Stimulated activated CD4-positive, alpha-beta T cell treated with anti-CD3 and anti-CD28 coated beads, Interleukin-2, amount 100 ng/mL, for 48 hours (primary cell): Measurements from ENCODE around the gene UST.
"Not testable (repeated sequence)": the region's sequence is repeated elsewhere in the genome, so short reads cannot be mapped to it uniquely, and the experiment has no call there.

Experiments used
- DNase-seq, 2 donors: peaks; one replicate each; pipeline ENCODE4 v3.0.0-alpha.2; 2020

Gene UST

GRCh38 chr6:148874698-148875293 is 128.0 kb downstream of the UST start:
- DNase-seq = no peak

- no peak for DNase-seq
Measured at GRCh38 chr6:148878683-148879082, 131.9 kb downstream of the UST start.

DNA sequence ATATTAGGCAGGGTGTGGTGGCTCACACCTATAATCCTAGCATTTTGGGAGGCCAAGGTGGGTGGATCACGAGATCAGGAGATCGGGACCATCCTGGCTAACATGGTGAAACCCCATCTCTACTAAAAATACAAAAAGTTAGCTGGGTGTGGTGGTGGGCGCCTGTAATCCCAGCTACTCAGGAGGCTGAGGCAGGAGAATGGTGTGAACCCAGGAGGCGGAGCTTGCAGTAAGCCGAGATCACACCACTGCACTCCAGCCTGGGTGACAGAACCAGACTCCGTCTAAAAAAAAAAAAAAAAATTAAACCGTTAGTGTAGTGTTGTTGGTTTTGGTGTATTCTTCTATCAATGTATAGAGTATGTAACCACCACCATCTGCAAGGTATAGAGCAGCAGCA is 133.9 kb downstream of the UST start:
- DNase-seq = not testable (repeated sequence)

DNA sequence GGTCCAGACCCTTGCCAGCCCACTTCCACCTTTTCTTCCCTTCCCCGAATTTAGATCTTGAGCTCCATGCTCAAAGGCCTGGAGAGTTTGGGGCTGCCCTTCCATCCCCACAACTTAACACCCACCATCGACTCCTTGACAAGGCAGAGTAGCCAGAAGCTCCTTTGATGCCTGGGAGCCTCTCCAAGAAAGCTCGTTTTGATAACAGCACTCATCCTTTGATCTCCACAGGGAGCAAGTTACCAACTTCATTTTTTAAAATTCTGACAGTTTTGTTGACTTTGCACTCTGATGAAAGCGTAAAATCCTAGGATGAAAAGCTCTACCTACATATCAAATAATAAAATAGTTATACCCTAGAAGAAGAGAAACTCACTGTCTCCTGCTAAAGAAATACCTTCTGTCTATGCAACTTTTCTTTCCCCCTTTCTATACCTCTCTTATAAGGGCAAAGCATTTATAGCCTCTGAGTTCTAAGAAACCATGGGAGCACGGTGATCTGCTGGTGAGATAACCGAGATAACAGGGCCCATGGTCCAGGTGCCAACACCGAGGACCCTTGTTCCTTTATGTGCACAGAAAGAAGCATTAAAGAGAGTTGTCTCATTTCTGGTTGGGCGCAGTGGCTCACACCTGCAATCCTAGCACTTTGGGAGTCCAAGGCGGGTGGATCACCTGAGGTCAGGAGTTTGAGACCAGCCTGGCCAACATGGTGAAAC is 134.9 kb downstream of the UST start:
- no peak for DNase-seq

DNA sequence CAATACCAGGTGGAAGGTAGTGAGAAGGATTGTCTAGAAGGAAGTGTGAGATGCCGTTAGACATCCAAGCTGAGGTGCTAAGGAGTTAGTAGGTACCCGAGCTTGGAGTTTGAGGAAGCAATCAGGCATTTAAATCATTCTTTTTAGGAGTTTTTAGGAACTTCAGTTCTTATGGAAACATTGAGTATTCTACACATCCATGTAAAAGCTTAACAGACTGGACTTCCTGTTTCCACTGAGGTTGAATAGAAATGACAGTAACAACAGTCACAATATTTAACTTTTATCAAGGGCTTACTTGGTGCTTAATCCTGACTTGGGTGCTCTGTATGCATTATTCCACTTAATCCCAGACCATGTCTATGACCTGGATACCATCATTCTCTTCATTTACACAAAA is 136.4 kb downstream of the UST start:
- DNase-seq = no peak

GRCh38 chr6:148884461-148884860 is 137.6 kb downstream of the UST start:
- no peak for DNase-seq

DNA sequence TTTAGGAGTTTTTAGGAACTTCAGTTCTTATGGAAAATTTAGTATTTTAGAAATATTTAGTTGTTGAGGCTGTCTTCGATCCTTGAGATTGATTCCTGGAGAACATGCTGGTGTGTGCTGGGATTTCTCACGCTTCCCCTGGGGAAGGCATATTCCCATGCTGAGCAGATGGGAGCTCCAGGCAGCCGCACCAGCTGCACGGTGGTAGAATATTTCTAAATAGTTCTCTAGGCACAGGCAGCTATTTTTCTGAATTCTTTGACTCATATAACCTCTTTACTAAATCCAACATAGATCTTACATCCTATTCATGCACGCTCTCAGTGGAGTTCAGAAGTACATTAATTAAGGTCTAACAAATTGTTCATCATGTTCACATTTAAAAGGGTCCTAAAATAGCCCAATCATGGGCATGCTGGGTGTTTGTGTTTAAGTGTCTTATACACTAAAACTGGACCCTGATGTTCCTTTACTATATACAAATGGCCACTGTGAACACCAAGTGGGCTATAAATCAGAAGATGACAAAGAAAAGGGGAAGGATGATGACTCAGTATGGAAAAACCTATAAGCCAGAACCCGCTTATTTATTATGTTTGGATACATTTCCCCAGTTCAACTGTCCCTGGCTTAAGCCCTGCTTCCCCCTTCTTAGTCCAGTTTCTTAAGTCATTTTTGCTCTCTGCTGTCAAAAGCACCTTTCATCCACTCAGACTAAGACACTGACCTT is 138.5 kb downstream of the UST start:
- no peak for DNase-seq

DNA sequence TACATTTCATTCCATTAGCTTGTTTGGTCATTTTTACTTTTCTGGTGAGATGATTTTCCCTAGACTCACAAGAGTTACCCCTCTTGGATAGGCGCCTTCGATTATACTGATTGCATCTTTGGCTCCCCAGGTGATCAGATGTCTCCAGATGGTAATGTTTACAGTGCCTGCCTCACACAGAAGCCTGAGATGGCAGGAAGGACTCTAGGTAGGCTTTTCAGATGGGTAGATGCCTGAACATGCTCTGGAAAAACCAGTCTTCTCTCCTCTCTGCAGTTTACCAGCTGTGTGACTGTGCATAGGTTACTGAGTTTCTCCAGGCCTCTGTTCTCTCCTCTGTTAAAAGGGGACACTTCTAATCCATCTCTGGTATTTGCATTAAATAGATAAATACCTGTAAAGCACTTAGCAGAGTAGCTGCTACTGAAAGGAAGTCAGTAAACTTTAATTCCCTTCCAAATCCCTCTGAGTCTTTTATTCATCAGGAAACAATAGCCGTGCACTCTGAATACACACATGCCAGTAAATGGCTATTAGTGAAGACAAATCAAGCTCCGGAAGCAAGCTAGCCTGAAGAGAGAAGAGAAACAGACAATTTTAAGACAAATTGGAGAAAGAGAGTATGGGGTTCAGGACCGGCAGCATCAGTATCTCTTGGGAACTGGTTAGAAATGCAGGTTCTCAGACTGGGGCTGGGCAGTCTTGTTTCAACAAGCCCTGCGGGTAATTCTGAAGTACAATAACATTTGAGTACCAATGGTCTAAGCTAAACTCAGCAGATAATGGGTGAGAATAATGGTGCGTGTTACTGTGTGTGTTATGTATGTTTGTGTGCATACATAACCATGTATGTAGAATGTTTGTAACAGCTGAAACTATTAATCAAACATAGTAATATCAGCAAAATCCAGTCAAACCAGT is 139.4 kb downstream of the UST start:
- no peak for DNase-seq

DNA sequence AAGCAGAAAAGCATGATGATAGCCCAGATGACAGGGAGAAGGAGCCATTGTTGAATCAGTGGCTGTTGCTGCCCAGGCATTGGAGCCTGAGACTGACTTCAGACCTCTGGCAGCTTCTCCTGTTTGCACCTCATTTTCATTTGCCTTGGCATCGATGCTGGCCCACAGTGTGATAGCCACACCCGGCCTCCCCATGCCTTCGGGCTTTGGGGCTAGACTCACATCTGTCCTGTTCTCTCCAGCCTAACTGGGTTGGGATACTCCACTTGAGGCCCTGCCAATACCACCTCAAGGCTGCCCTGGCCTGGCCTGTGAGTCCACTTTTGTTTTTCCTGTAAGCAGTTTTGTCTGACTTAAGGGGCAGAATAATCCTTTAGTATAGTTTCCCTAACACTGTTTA is 140.4 kb downstream of the UST start:
- no peak for DNase-seq

DNA sequence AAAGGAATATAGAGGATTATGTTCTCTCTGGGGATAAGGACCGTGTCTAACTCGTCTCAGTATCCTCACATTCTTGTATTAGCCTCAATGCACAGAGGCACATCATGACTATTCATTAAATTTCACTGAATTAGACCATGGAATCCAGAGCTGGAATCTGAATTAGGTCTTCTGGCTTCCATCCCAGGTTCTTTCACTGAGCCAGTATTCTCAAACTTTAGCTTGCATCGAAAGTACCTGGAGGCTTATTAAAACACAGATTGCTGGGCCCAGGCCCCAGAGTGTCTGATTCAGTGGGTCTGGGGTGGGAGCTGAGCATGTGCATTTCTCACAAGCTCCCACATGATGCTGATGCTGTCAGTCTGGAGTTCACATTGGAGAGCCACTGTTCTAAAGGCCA is 142.0 kb downstream of the UST start:
- DNase-seq = no peak

GRCh38 chr6:148890096-148890495 is 143.3 kb downstream of the UST start:
- no peak for DNase-seq

DNA sequence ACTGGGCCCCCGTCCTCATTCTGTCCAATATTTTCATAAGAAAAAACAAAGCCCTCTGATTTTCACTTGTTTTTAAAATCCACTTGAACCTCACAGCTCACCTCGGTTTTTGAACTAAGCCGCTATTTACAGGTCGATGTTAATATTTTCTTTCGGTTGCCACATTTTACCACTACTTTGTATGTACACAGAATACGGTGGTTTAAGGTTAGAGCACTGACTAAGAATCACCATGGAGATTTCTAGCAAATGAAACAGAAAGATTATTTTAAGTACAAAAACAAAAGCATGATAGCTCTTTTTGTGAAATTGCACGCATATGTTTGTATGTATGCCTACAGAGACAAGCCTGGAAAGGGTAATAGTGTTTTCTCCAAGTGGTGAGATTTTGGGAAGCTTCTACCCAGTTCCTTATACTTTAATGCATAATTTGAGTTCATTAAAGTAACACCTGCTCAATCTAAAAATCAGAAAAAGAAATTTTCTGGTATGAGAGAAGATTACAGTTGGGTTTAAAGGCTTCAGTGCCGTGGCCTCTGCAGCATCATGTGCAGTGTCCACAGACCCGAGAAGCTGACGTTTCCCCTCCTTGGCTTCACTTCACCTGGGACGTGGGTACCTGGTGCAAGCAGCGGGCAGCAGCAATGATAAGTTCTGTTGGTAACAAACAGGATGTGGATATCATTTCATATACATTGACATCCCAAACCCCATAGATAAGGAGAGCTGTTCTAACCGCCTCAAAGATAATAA is 144.0 kb downstream of the UST start:
- no peak for DNase-seq

DNA sequence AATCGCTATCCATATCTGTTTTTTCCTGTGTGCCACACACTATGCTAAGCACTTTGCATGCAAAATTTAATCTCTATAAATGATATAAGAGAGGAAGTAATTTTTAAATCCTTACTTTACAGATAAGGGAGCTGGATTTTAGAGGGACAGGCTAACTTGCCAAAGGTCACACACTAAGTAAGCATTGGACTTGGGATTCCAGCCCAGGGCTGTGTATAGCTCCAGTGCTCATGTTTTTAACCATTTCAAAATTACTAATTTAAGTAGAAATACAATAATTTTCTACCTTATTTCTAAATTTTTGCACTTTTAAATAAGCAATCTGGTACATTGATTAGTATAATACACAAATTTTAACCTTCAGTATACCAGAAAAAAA is 144.6 kb downstream of the UST start:
- no peak for DNase-seq

- DNase-seq = no peak
Measured at GRCh38 chr6:148892247-148892646, 145.4 kb downstream of the UST start.

DNA sequence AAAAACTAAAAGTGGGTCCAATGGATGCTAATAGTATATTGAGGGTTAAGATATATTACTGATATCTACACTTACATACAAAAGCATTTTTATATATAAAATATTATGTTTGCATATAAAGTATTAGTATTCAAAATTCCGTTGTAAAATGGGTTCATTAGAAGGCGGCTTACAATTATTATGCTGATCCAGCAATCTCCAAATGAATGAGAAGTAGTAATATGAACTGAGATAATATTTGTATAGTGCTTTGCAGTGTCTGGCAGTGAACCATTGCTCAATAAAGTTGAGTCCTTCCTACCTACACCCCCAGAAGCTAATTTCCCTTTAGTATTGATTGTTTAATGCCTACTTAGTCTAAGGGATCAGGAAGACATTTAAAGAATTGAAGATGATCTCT is 146.2 kb downstream of the UST start:
- DNase-seq = no peak

- no peak for DNase-seq
Measured at GRCh38 chr6:148893481-148893880, 146.7 kb downstream of the UST start.

DNA sequence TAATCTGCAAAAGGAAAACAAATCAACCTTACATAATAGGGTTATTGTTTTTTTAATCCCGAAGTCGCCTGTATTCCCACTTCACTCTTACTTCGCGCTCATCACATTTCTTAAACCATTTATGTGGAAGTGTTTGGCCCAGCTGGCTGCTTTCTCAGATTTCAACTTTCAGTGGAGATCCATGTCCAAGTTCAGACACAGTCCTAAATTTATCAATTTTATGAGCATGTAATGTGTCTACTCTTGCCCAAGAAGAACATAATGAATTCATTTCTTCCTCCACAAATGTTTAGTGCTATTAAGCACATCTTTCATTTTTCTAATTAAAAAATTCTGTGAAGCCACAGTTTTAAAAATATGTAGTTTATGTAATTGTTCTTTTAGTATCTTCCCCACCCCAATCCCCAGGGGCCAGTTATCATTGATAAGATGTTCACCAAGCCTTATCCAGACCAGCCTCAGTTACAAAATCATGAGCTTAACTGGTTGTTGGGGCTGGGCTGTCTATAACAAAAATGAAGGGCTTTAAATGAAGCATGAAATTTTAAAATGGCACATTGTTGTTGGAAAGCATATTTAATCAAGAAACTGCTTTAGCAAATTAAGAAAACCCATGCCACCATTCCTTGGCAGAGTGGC is 151.7 kb downstream of the UST start:
- no peak for DNase-seq

DNA sequence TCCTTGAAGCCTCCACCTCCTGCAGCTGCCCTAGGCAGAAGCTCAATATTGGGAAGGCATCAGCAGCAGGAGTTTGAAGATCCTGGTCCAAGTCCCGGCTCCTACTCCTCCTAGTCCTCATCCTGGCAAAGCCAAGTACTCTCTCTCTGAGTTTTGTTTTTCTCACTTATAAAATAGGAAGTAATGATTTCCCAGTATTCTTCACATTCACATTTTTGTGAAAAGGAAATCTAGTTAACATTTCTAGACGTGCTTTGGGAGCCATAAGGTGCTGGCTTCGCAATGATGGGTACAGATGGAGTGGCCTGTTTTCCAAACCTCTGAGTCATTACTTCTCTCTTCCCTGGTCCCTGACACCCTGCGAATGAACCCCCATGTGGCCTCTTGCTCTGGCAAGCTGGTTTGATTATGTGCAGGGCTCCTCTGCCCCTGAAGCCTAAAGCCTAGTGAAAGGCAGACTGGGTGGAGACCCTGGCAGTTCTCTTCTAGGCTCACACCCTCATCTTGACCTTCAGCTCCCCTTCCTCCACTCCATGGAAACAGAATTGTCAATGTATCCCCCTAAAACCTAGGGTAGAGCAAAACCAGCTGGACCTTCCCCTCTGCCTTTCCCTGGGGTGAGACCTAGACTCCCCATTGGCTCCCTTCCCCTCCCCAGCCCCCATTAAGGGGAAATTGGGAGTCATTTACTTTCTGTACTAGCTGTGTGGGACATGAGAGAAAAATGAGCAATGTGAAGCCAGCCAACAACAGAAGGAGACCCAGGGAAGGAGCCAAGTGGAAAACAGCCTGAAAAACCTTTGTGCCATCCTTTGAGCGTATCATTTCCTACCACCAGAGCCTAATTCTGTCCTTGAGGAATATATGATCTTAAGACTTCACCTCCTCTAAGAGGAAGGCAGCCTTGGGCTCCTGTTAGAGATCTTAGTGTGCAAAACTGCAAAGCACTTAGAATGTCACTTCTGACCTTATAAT is 158.4 kb downstream of the UST start:
- no peak for DNase-seq

GRCh38 chr6:148905901-148906300 is 159.1 kb downstream of the UST start:
- no peak for DNase-seq

- DNase-seq = no peak
Measured at GRCh38 chr6:148906386-148906785, 159.6 kb downstream of the UST start.

GRCh38 chr6:148907573-148907972 is 160.7 kb downstream of the UST start:
- DNase-seq = no peak
